Epithelial cell of esophagus (primary cell): Measurements from ENCODE around the gene CNTN5.

Source experiments
- DNase-seq: peaks from one replicate; pipeline ENCODE4 v3.0.0; 2010; ENCODE audit warnings: low read depth
- H3K4me3 ChIP-seq: 2 replicates; pipeline ENCODE4 v1.5.1; 2011; ENCODE audit warnings: mild to moderate bottlenecking, low read length, control low read depth
- CTCF ChIP-seq: IDR thresholded peaks from 2 replicates; pipeline ENCODE4 v1.5.1; 2011; ENCODE audit warnings: low read depth, mild to moderate bottlenecking, low read length, control low read depth, inconsistent platforms; ENCODE audit not compliant: insufficient read depth; ENCODE audit errors: missing control alignments

CNTN5 gene

DNA sequence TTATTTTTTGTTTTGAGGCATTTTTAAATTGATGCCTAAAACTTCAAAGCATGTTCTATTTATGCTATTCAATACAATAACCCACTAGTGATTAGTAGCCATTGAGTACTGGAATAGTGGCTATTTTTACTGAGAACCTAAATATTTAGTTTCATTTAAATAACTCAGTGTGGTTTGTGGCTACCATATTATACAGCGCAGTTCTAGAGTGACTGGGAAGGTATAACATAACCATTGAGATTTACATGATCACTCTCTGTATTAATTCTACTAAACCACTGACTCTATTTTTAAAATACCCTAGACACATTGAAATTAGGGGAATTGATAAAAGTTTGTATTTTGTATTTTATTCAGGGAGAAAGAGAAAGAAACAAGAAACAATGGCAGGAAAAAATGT lies 441.2 kb downstream of the CNTN5 start:
- DNase-seq: no peak
- H3K4me3 ChIP-seq: no peak overlapping the region
- TF ChIP-seq CTCF: no peak

DNA sequence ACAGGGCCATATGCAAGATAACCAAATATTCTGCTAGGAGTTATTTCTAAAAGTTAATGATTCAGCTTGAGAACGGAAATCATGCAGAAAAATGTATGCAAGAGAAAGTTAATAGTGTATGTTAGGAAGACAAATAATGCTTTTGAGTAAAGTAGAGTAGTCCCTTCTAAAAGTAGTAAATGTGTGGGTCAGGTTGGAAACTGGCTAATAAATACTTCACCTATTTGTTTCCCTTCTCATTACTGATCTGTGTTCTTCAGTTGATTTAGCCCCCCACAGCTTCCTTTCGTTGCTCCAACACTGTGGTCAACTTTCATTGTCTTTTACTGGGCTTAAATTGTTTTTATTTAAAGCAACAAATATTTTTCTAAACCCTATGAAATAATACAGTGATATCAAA lies 444.2 kb downstream of the CNTN5 start:
- no peak for DNase-seq
- TF ChIP-seq CTCF: no peak
- no peak overlapping the region for H3K4me3 ChIP-seq

DNA sequence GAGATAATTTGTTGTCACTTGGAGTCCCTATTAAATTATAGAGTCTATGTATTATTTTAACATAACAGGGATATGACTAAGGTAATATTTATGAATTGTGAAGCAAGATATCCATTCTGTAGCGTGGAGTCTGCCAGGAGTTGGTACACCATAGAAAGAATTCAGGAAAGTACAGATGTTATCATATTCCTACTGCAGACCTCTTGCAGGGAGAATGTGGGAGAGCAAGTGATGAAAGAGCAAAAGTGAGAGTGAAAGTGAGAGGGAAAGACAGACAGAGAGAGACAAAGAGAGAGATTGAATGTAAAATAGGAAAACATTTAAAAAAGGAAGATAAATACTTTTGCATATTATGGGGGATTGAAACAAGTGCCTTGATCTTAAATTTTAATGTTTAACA lies 468.8 kb downstream of the CNTN5 start:
- no peak overlapping the region for H3K4me3 ChIP-seq
- TF ChIP-seq CTCF: no peak
- no peak for DNase-seq

DNA sequence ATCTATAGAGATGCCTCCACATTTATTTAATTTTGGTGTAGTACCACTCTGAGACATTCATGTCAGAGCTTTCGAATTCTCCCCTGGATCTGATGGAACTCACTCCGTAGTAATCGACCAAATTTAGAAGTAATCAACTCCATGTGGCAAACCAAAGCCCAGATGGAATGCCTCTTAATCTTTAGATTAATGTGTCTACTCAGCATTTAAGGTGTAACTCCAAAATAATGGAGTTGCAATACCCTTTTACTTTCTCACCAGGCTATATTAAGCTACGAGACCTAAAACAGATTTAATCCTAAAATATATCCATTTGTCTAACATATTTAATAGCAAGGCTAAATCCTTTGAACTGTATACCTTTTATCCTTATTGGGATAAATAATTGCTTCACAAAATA lies 473.3 kb downstream of the CNTN5 start:
- no peak for TF ChIP-seq CTCF
- DNase-seq: no peak
- H3K4me3 ChIP-seq: no peak overlapping the region

DNA sequence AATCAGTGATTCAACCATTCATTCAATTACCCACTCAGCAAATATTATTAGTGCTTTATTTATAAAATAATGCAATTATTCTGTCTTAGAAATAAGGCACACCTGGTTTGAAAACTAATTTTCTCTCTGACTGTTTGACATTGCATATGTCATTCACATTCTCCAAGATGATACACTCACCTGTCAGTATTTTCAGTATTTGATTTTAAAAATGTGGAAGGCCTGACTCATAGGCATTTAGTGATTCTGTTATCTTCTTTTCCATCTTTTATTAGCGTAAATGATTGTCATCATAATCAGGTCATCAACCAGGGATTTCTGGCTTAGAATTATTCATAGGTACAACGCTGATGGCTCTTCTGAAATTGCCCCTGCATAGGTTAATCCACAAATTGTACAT lies 480.9 kb downstream of the CNTN5 start:
- no peak for DNase-seq
- no peak overlapping the region for H3K4me3 ChIP-seq
- no peak for TF ChIP-seq CTCF

- TF ChIP-seq CTCF: no peak
- no peak overlapping the region for H3K4me3 ChIP-seq
- no peak for DNase-seq
Observed at GRCh38 chr11:99505316-99505715, 484.6 kb downstream of the CNTN5 start.

GRCh38 chr11:99505831-99506230 lies 485.1 kb downstream of the CNTN5 start:
- no peak overlapping the region for H3K4me3 ChIP-seq
- no peak for TF ChIP-seq CTCF
- no peak for DNase-seq
